Fibroblast of lung (primary cell): ENCODE results near the gene DLG2. TPM values are rescaled to one million over a fixed set of nuclear protein-coding genes. Genes with fewer than 3 reads are reported as not detected.

Experiments used
- DNase-seq, 2 donors: peaks; one replicate each; pipeline versions ENCODE4 v3.0.0 to v3.0.0-alpha.2; 2010; ENCODE audit warnings: low read depth in 2 of 2
- H2AFZ ChIP-seq: 2 replicates; pipeline ENCODE4 v1.5.1; 2012; ENCODE audit warnings: low read length, control low read depth, inconsistent platforms
- H3K27ac ChIP-seq: 2 replicates; pipeline ENCODE4 v1.5.1; 2011; ENCODE audit warnings: low read length, control low read depth; ENCODE audit not compliant: insufficient read depth
- H3K27me3 ChIP-seq: 2 replicates; pipeline ENCODE4 v1.5.1; 2011; ENCODE audit warnings: mild to moderate bottlenecking, low read length; ENCODE audit not compliant: control insufficient read depth, insufficient read depth
- H3K36me3 ChIP-seq: 2 replicates; pipeline ENCODE4 v1.5.1; 2011; ENCODE audit warnings: low read length; ENCODE audit not compliant: control insufficient read depth, insufficient read depth
- H3K4me1 ChIP-seq: 2 replicates; pipeline ENCODE4 v1.5.1; 2011; ENCODE audit warnings: low read length; ENCODE audit not compliant: control insufficient read depth, insufficient read depth; ENCODE audit errors: extremely low read depth
- H3K4me2 ChIP-seq: 2 replicates; pipeline ENCODE4 v1.5.1; 2011; ENCODE audit warnings: low read length, control low read depth; ENCODE audit not compliant: insufficient read depth; ENCODE audit errors: extremely low read depth
- H3K4me3 ChIP-seq, 4 experiments: fragments of 200-600 bp in 1 of 4; sonication (generic) in 1 of 4; replicated peaks in 1 of 4; 2 replicates each; pipeline ENCODE4 v1.5.1; 2011 to 2016; ENCODE audit warnings: low read length in 4 of 4, low read depth in 3 of 4, mild to moderate bottlenecking in 3 of 4, control low read depth in 2 of 4, inconsistent platforms in 1 of 4, mixed read lengths in 1 of 4; ENCODE audit not compliant: insufficient read depth in 1 of 4; ENCODE audit errors: control extremely low read depth in 1 of 4
- H3K79me2 ChIP-seq: 2 replicates; pipeline ENCODE4 v1.5.1; 2012; ENCODE audit warnings: mild to moderate bottlenecking, low read length, inconsistent platforms; ENCODE audit not compliant: control insufficient read depth, insufficient read depth
- H3K9ac ChIP-seq: 2 replicates; pipeline ENCODE4 v1.5.1; 2011; ENCODE audit warnings: mild to moderate bottlenecking, low read length, control low read depth; ENCODE audit not compliant: insufficient read depth
- H3K9me3 ChIP-seq: 2 replicates; pipeline ENCODE4 v1.5.1; 2012; ENCODE audit warnings: low read depth, low read length; ENCODE audit not compliant: control insufficient read depth, insufficient read depth
- H4K20me1 ChIP-seq: 2 replicates; pipeline ENCODE4 v1.5.1; 2011; ENCODE audit warnings: low read length; ENCODE audit not compliant: control insufficient read depth, insufficient read depth; ENCODE audit errors: extremely low read depth
- EZH2 ChIP-seq: IDR thresholded peaks from 2 replicates; pipeline ENCODE4 v1.5.1; 2012; ENCODE audit warnings: low read length, control low read depth, mild to moderate bottlenecking; ENCODE audit errors: missing control alignments
- polyA plus RNA-seq, 2 donors: library from polyadenylated mRNA; depleted of rRNA in 1 of 2; stranded (reverse) in 1 of 2; unstranded in 1 of 2; fragments of >200 nt; gene quantifications; 2 replicates each; pipeline ENCODE4 v1.2.1, GENCODE V29; 2011 to 2012; ENCODE audit warnings: missing spikeins in 1 of 2
- total RNA-seq: library from RNA; depleted of rRNA; stranded (reverse); fragments of >200 nt; gene quantifications from 2 replicates; pipeline ENCODE4 v1.2.1, GENCODE V29; 2014
- TF ChIP-seq, protein P1 (sequence below), 2 donors: IDR thresholded peaks in 1 of 2; conservative IDR thresholded peaks in 1 of 2; 1 replicate in 1 of 2; 2 replicates in 1 of 2; pipeline ENCODE4 v1.5.1; 2011 to 2012; ENCODE audit warnings: low read length in 2 of 2, control low read depth in 1 of 2, inconsistent platforms in 1 of 2, low read depth in 1 of 2, mild to moderate bottlenecking in 1 of 2

DLG2 gene
- total and polyA plus RNA-seq, 2 donors (not counting 1 experiment from before 2014, with no cell fraction given), result 0.77 to 2.3 TPM

DNA sequence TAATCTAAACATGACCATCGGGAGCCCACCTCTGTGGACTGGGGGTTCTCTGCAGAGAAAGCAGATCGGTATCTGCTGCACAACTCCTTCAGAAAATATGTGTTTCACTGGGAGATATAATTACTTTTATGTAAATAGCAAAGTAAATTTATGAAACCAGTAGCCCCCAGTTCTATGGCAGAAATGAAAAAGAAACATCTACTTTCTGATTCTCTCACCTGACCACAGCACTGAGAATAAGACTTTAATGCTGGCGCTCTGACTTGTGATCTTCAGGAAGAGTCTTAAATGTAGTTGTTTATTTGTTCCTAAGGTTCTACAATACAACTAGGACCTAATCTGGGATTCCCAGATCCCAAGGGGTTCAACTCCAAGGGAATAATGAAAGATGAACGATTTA is 518.0 kb downstream of the DLG2 start:
- Histone ChIP-seq H2AFZ (no peak overlapping the region), H3K27me3 (no peaks in the 10 kb centered on the region), H3K9ac (no peak overlapping the region), H3K27ac (no peak overlapping the region), H3K4me1 (no peaks in the 10 kb centered on the region), H4K20me1 (no peaks in the 10 kb centered on the region), H3K79me2 (no peaks in the 10 kb centered on the region), H3K4me2 (no peak overlapping the region), H3K9me3 (no peaks in the 10 kb centered on the region), H3K36me3 (no peaks in the 10 kb centered on the region), H3K4me3 (no peak overlapping the region)
- no peak for DNase-seq
- TF ChIP-seq EZH2, result no peak
- TF ChIP-seq, protein P1, sequence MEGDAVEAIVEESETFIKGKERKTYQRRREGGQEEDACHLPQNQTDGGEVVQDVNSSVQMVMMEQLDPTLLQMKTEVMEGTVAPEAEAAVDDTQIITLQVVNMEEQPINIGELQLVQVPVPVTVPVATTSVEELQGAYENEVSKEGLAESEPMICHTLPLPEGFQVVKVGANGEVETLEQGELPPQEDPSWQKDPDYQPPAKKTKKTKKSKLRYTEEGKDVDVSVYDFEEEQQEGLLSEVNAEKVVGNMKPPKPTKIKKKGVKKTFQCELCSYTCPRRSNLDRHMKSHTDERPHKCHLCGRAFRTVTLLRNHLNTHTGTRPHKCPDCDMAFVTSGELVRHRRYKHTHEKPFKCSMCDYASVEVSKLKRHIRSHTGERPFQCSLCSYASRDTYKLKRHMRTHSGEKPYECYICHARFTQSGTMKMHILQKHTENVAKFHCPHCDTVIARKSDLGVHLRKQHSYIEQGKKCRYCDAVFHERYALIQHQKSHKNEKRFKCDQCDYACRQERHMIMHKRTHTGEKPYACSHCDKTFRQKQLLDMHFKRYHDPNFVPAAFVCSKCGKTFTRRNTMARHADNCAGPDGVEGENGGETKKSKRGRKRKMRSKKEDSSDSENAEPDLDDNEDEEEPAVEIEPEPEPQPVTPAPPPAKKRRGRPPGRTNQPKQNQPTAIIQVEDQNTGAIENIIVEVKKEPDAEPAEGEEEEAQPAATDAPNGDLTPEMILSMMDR (conservative IDR thresholded peaks at IDR 0.05 in 1 of 2, IDR thresholded peaks at IDR 0.05 in 1 of 2; ENCODE audit: low read depth in 1 of 2, low read length in 2 of 2), result no peak

DNA sequence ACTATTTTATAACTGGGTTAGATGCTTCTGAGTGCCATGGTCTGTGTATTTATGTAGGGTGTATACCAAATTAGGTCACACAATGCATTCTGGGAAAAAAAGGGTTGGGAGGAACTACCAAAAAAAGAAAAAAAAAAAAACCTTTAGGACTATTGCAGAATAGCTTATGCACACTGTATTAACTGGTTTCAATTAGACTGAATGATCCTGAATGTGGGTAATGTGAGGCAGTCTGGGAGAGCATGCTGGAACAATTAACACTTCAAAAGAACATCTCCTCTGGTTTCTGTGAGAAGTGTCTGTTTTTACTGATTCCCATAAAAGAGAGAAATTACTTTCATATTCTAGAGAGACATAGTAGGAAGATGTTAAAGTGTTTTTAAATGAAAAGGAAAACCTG is 521.3 kb downstream of the DLG2 start:
- TF ChIP-seq, protein P1 (conservative IDR thresholded peaks at IDR 0.05 in 1 of 2, IDR thresholded peaks at IDR 0.05 in 1 of 2; ENCODE audit: low read depth in 1 of 2, low read length in 2 of 2), result no peak
- no peak for TF ChIP-seq EZH2
- Histone ChIP-seq H3K27me3 (no peaks in the 10 kb centered on the region), H4K20me1 (no peaks in the 10 kb centered on the region), H2AFZ (no peak overlapping the region), H3K4me3 (no peak overlapping the region), H3K4me2 (no peak overlapping the region), H3K79me2 (no peaks in the 10 kb centered on the region), H3K9ac (no peak overlapping the region), H3K27ac (no peak overlapping the region), H3K36me3 (no peaks in the 10 kb centered on the region), H3K9me3 (no peaks in the 10 kb centered on the region), H3K4me1 (no peaks in the 10 kb centered on the region)
- no peak for DNase-seq

- TF ChIP-seq, protein P1 (conservative IDR thresholded peaks at IDR 0.05 in 1 of 2, IDR thresholded peaks at IDR 0.05 in 1 of 2; ENCODE audit: low read depth in 1 of 2, low read length in 2 of 2), result no peak
- TF ChIP-seq EZH2, result no peak
Measured at GRCh38 chr11:85099522-85099921, 527.6 kb downstream of the DLG2 start.

More at GRCh38 chr11:85099522-85099921, 527.6 kb downstream of the DLG2 start:
- Histone ChIP-seq H3K9ac (no peak overlapping the region), H3K4me1 (no peaks in the 10 kb centered on the region), H3K79me2 (no peaks in the 10 kb centered on the region), H3K4me2 (no peak overlapping the region), H2AFZ (no peak overlapping the region), H3K27me3 (no peaks in the 10 kb centered on the region), H4K20me1 (no peaks in the 10 kb centered on the region), H3K36me3 (no peaks in the 10 kb centered on the region), H3K4me3 (no peak overlapping the region), H3K9me3 (no peaks in the 10 kb centered on the region), H3K27ac (no peak overlapping the region)
- no peak for DNase-seq
